Astrocyte of the spinal cord (primary cell): Measurements from ENCODE around the gene PCCA.
A peak's percentile ranks its signal among the peaks of the same experiment; 100 is the strongest.
"Not testable (repeated sequence)": the region's sequence is repeated elsewhere in the genome, so short reads cannot be mapped to it uniquely, and the experiment has no call there.

ENCODE experiments used
- DNase-seq: peaks from one replicate; pipeline ENCODE4 v3.0.0; 2011; ENCODE audit warnings: low read depth, low spot score
- H3K4me3 ChIP-seq: 2 replicates; pipeline ENCODE4 v1.5.1; 2011; ENCODE audit warnings: low read depth, mild to moderate bottlenecking, low read length, moderate library complexity
- in situ Hi-C: cut with HindIII; loops from 2 replicates; pipeline ENCODE4 v1.10.0; 2017; ENCODE audit warnings: low sequenced_read_pairs
- TF ChIP-seq, protein P1 (sequence below): IDR thresholded peaks from 2 replicates; pipeline ENCODE4 v1.5.1; 2012; ENCODE audit warnings: low read depth, mild to moderate bottlenecking, low read length, inconsistent platforms

PCCA gene

DNA sequence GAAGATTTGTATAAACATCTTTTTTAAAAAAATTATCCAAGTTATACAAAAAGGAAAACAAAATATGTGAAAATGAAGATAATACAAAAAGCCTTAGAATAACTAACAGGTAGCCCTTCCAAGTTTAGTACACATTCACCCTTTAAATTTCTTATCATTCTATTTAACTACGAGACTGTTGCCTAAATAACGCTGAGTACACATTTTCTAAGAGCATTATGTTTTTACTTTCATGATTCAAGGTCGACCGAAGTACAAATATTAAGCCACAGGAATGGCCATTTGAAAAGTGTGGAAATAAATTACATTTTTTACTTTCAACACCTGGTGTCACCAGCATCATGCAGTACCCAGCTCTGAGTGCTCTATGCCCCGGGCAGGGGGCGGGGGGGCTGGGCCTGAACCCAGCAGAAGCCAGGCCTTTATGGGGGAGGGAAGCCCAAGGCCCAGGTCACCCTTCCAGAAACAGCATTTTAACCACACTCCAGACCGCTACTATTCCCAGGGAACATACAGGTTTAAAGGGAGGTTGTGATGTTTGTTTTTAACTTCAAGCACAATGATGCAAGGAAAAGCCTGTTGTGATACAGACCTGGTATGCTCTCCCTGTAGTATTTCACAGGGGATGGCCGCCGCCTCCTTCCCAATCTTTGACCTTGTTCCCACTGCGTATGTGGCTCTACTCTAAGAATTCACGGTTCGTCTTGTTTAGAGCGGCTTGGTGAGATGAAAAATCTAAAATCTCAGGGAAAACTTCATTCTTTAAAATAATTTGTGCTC lies 475.7 kb downstream of the PCCA start:
- in situ Hi-C loops = no loop called here
- TF ChIP-seq, protein P1, sequence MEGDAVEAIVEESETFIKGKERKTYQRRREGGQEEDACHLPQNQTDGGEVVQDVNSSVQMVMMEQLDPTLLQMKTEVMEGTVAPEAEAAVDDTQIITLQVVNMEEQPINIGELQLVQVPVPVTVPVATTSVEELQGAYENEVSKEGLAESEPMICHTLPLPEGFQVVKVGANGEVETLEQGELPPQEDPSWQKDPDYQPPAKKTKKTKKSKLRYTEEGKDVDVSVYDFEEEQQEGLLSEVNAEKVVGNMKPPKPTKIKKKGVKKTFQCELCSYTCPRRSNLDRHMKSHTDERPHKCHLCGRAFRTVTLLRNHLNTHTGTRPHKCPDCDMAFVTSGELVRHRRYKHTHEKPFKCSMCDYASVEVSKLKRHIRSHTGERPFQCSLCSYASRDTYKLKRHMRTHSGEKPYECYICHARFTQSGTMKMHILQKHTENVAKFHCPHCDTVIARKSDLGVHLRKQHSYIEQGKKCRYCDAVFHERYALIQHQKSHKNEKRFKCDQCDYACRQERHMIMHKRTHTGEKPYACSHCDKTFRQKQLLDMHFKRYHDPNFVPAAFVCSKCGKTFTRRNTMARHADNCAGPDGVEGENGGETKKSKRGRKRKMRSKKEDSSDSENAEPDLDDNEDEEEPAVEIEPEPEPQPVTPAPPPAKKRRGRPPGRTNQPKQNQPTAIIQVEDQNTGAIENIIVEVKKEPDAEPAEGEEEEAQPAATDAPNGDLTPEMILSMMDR = no peak
- no peak overlapping the region for H3K4me3 ChIP-seq
- DNase-seq = no peak

DNA sequence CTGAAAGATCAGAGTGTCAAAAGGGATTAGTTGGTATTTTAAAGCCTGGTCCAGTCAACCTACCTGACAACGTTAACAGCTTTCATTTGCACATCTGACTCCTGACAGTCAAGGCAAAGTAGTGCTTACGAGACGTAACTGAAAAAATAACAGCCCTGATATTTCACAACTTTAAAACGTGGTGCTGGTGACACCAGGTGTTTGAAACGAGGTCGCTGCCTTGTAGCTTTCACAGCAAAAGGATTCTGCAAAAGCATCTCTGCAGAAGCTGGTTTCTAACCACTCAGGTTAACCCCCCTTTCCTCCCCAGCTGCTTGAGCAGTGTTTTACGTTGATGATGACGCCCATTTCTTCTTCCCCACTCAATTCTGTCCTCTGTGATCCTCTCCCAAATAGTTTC lies 476.4 kb downstream of the PCCA start:
- H3K4me3 ChIP-seq = no peak overlapping the region
- in situ Hi-C loops = no loop called here
- no peak for DNase-seq
- TF ChIP-seq, protein P1 = no peak

DNA sequence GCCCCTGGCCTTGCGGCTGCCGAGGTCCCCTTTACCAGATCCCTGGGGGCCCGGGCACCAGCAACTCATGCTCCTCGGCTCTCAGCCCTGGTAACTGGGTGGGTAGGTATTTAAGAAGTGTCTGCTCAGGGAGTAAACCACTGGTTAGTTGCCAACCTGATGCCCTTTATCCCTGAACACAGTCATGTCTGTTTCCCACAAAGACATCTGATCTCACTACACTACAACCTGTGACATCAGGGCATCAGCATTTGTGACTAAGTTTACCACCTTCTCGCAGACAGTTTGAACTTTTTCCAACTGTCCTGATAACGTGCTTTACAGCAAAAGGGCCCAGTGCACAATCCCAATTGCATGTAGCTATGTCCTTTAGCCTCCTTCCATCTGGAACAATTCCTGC lies 477.6 kb downstream of the PCCA start:
- TF ChIP-seq, protein P1 = no peak
- no peak for DNase-seq
- H3K4me3 ChIP-seq = no peak overlapping the region
- in situ Hi-C loops = no loop called here

DNA sequence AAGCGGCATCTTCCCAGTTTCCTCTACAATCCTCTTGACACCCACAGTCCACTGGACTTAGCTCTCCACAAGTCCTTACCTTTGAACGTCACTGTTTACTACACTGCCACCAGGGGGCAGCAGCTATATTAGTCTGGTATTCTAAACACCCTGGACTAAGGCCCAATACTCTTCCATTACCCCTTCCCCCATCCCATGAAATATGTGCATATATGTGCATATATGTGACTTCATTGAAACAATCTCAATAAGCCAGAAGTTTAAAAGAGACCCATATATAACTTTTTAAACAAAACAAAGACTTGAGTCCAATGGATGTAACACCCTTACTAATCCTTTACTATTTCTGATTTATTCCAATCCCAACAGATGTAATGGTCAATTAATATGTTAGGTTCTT lies 484.2 kb downstream of the PCCA start:
- TF ChIP-seq, protein P1 = peak; percentile 72
- DNase-seq = peak; percentile 78
- in situ Hi-C loops = no loop called here
- H3K4me3 ChIP-seq = no peak overlapping the region

DNA sequence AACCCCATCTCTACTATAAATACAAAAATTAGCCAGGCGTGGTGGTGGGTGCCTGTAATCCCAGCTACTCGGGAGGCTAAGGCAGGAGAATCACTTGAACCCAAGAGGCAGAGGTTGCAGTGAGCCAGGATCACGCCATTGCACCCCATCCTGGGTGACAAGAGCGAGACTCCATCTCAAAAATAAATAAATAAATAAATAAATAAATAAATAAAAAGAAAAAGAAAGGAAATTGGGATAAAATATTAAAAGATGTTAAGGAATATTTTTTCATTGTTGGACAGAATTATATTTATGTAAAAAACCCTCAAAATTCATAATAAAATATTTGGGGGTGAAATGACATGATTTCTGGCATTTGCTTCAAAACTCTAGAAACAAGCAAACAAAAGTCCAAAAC lies 488.3 kb downstream of the PCCA start:
- in situ Hi-C loops, H3K4me3 ChIP-seq, DNase-seq: not testable (repeated sequence)
